Ovary (tissue), 9 donors: ENCODE results near the gene SH3RF3. TPM values are rescaled to one million over a fixed set of nuclear protein-coding genes. Genes with fewer than 3 reads are reported as not detected.

Experiments used
- DNase-seq, 5 donors: peaks; one replicate each; pipeline ENCODE4 v3.0.0-alpha.2; 2019 to 2020
- H3K27ac ChIP-seq, 2 donors: fragments of 200-600 bp; one replicate each; pipeline versions ENCODE4 v1.5.1 to v1.8.0; 2019 to 2022
- H3K27me3 ChIP-seq: fragments of 200-600 bp; one replicate; pipeline ENCODE4 v1.8.0; 2022
- H3K36me3 ChIP-seq: fragments of 200-600 bp; sonication (generic); one replicate; pipeline ENCODE4 v1.5.1; 2019
- H3K4me1 ChIP-seq: one replicate; pipeline ENCODE4 v1.8.1; 2013; ENCODE audit warnings: mild to moderate bottlenecking, moderate library complexity; ENCODE audit not compliant: insufficient read depth
- H3K4me3 ChIP-seq: fragments of 200-600 bp; sonication (generic); one replicate; pipeline ENCODE4 v1.5.1; 2017
- H3K9me3 ChIP-seq, 2 donors: fragments of 200-600 bp in 1 of 2; sonication (generic) in 1 of 2; one replicate each; pipeline versions ENCODE4 v1.5.1 to v1.8.1; 2013 to 2019; ENCODE audit warnings: mild to moderate bottlenecking in 1 of 2, moderate library complexity in 1 of 2
- CTCF ChIP-seq, 3 donors: fragments of 450-650 bp in 2 of 3; fragments of 200-600 bp in 1 of 3; IDR thresholded peaks; one replicate each; pipeline versions ENCODE4 v1.5.1 to v1.8.0; 2016 to 2022; ENCODE audit warnings: antibody characterized with exemption in 3 of 3, mild to moderate bottlenecking in 1 of 3
- EP300 ChIP-seq: sonication (generic); formaldehyde crosslinking; IDR thresholded peaks from one replicate; pipeline ENCODE4 v1.6.1; 2017; ENCODE audit warnings: antibody characterized with exemption
- POLR2A ChIP-seq: fragments of 450-650 bp; IDR thresholded peaks from one replicate; pipeline ENCODE4 v1.6.1; 2017; ENCODE audit warnings: antibody characterized with exemption, mild to moderate bottlenecking, moderate library complexity
- WGBS, 3 donors: extraction: QIAGEN DNeasy Blood & Tissue Kit in 1 of 3; methylation state at CpG; one replicate each; pipeline versions ENCODE4 v1.1.5 to v1.1.7; 2013 to 2017; 5-methylcytosine and 5-hydroxymethylcytosine counted together
- intact Hi-C, 4 donors: fragments of 100-400 bp; cut with DNase I; formaldehyde crosslinking; loops; one replicate each; pipeline versions ENCODE4 v1.11.0 to v1.15.1; 2022 to 2023
- polyA plus RNA-seq, 2 donors: library from polyadenylated mRNA; stranded (reverse); fragments of 200-250 nt in 1 of 2; fragments of 350-450 nt in 1 of 2; fragmentation: Illumina TruSeq in 1 of 2; extraction: RNeasy Lipid Tissue Mini Kit (QIAGEN cat#74804) in 1 of 2; gene quantifications; one replicate each; pipeline ENCODE4 v1.2.3, GENCODE V29; 2013 to 2014
- total RNA-seq, 7 donors: library from RNA; depleted of rRNA in 2 of 7; stranded (reverse); fragments of >200 nt in 2 of 7; fragmentation: NEBNext Ultra II Directional in 3 of 7; extraction: Animal tissue kit (Norgen Biotek cat#: 25700) in 3 of 7; gene quantifications; one replicate each; pipeline versions ENCODE4 v1.1.0 to v1.2.4, GENCODE V29; 2016 to 2023
- donor health status: DM: no; HTN: no; CAD: no; lungs with moderate emphysema.
- donor health status: DM: no; HTN: no; CAD: no.
- donor health status: Bipolar disorder and iron deficiency.
- donor health status: DM: yes; HTN: yes; CAD: no.
- donor health status: DM: no; HTN: no; CAD: no.
- donor health status: DM: yes; HTN: yes; CAD: no.

SH3RF3 gene
- total and polyA plus RNA-seq, 9 donors, result 2.7 to 10.1 (median 4.5) TPM

- H3K4me1 ChIP-seq, result no peaks in the 10 kb centered on the region
- H3K36me3 ChIP-seq, result no peaks in the 10 kb centered on the region
- H3K27me3 ChIP-seq, result no peaks in the 10 kb centered on the region
- H3K9me3 ChIP-seq, result no peaks in the 10 kb centered on the region
- TF ChIP-seq EP300, result no peak
- no peak for TF ChIP-seq CTCF (IDR thresholded peaks at IDR 0.05)
- no peak for TF ChIP-seq POLR2A
- no peak overlapping the region for H3K4me3 ChIP-seq
- DNase-seq, result no peak
- intact Hi-C loops, result no loop called here
- 94 to 99% (median 95%) methylated on average over 12 of the region's 12 CpGs for WGBS, 3 donors
- no peak overlapping the region for H3K27ac ChIP-seq
Measured at GRCh38 chr2:109428281-109428680, 299.3 kb downstream of the SH3RF3 start.

GRCh38 chr2:109428841-109429566 is 300.0 kb downstream of the SH3RF3 start:
- H3K4me3 ChIP-seq, result no peak overlapping the region
- H3K27me3 ChIP-seq, result no peaks in the 10 kb centered on the region
- intact Hi-C loops, result no loop called here
- no peaks in the 10 kb centered on the region for H3K4me1 ChIP-seq
- H3K36me3 ChIP-seq, result no peaks in the 10 kb centered on the region
- peak in 1 of 5 donors; percentile 20 for DNase-seq
- H3K27ac ChIP-seq, result no peak overlapping the region
- no peaks in the 10 kb centered on the region for H3K9me3 ChIP-seq
- TF ChIP-seq EP300, result no peak
- no peak for TF ChIP-seq CTCF (IDR thresholded peaks at IDR 0.05)
- no peak for TF ChIP-seq POLR2A
- 85 to 88% (median 88%) methylated on average over 19 of the region's 19 CpGs for WGBS, 3 donors

DNA sequence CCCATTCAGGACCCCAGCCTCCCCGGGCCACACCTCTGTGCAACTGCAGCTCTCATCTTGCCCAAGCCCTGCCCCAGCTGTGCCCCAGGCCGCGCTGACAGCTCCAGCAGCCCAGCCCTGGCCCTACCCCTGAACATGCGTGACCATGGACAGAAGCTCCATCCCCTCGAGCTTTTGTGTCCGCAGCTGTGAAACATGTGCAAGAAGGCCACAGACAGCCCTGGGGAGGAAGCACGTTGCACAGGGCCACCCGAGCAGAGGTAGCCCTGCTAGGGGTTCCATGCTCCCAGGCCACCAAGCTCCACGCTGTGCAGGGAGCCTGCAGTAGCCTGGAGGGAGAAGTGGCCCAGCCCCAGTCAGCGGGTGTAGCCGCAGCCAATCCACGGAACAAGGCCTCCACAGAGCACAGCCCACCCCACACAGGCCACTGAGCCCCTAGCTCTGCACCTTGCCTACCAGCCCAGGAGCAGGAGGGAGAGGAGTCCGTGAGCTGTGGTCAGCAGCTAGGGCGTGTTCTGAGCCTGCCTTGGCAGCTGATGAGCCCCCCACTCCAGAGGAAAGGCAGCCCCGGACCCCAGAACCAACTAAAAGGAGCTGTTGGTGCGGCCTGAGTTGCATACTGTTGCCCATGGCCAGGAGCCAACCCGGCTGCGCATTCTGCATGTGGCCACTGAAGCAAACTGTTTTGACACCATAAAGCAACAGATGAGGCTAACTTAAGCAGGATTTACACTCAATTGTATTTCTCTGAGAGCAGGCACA is 300.7 kb downstream of the SH3RF3 start:
- H3K4me3 ChIP-seq, result no peak overlapping the region
- H3K27me3 ChIP-seq, result no peaks in the 10 kb centered on the region
- DNase-seq, result peak in 1 of 5 donors; percentile 9
- no peaks in the 10 kb centered on the region for H3K36me3 ChIP-seq
- H3K4me1 ChIP-seq, result no peaks in the 10 kb centered on the region
- H3K9me3 ChIP-seq, result no peaks in the 10 kb centered on the region
- TF ChIP-seq EP300 (no peak), CTCF (IDR thresholded peaks at IDR 0.05) (no peak), POLR2A (no peak)
- 89 to 96% (median 92%) methylated on average over 18 of the region's 18 CpGs for WGBS, 3 donors
- intact Hi-C loops, result no loop called here
- no peak overlapping the region for H3K27ac ChIP-seq

- Histone ChIP-seq H3K27me3 (no peaks in the 10 kb centered on the region), H3K4me3 (no peak overlapping the region), H3K36me3 (no peaks in the 10 kb centered on the region), H3K4me1 (no peaks in the 10 kb centered on the region), H3K27ac (no peak overlapping the region), H3K9me3 (no peaks in the 10 kb centered on the region)
- no peak for DNase-seq
- intact Hi-C loops, result no loop called here
- no peak for TF ChIP-seq POLR2A
- TF ChIP-seq CTCF (IDR thresholded peaks at IDR 0.05), result no peak
- no peak for TF ChIP-seq EP300
- WGBS, 3 donors, result 88 to 90% (median 89%) methylated on average over 5 of the region's 5 CpGs
Measured at GRCh38 chr2:109430329-109430636, 301.3 kb downstream of the SH3RF3 start.
